HG02840 (cell line): ENCODE data around the gene KCNN2.
"Not testable (repeated sequence)": the region's sequence is repeated elsewhere in the genome, so short reads cannot be mapped to it uniquely, and the experiment has no call there.

Experiments used
- ATAC-seq: cut with Tn5 transposase; IDR thresholded peaks from one replicate; pipeline ENCODE4 v1.9.1; 2021; ENCODE audit warnings: mild to moderate bottlenecking, moderate library complexity, moderate number of reproducible peaks; ENCODE audit not compliant: unreplicated experiment, low FRiP score

The KCNN2 gene

DNA sequence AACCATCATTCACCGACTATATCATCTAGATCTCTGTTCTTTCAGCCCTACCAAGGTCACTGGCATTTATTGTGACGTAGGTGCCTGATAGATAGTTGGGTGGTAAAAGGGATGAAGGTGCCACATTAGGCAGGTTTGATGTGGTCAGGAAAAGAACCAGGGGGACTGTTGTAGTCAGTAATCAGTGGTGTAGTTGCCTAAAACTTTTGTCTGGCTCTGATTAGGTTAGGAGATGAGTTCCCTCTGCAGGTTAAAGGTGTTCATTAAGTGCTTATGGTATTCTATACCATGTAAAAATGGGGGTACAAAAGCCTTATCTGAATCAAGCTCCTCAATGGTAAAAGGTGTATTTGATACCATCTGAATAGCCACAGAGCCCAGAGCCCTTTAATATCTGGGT, 55.6 kb downstream of the KCNN2 start:
- no peak for ATAC-seq

DNA sequence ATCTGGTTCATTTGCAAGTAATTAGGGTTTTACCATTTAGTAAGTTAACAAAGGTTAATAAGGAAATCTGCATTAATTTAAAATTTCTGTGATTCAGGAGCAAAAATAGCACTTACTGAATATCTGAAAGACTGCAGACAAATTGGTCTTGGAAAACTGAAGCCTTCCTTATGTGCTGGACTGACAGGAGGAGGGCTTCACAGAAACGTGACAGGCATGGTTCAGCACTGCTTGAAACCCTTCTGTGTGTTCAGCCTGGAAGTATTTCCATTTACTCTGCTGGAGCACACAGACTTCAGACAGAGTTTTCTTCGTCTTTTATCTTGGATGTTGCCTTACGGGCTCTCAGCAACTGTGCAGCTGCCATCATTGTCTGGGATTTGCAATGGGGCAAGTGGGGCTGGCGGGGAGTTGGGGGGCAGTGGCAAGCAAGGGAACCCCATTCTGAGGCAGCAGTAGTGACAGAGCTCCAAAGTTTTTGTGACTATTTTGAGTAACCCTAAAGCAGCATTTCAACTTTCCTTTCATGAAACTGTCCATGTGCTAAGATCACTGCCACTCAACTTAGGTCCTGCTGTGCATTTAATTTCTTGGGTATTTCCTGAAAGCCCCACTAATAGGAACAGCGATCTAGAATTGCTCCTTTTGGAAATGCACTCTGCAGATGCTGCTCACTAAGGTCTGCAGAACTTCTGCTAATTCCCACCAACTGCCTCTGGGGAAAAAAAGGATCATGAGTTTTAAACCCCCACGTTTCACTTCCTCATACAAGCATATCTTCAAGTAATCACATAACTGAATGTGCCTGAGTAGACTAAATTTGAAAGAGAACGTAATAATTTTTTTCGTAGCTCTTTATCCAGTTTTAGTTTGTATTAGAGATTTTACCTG, 56.6 kb downstream of the KCNN2 start:
- peak; percentile 89 for ATAC-seq

DNA sequence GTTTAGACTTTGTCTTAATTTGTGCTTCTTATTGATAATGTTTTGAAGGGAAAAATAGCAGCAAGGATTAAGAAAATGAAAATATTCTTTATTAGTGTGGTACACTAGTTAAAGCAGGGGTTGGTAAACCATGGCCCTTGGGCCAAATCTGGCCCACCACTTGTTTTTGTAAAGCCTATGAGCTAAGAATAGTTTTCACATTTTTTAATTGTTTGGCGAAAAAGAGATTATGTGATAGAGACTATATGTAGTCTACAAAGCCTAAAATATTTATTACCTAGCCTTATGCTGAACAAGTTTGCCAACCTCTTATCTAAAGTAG, 57.2 kb downstream of the KCNN2 start:
- ATAC-seq: peak; percentile 25

DNA sequence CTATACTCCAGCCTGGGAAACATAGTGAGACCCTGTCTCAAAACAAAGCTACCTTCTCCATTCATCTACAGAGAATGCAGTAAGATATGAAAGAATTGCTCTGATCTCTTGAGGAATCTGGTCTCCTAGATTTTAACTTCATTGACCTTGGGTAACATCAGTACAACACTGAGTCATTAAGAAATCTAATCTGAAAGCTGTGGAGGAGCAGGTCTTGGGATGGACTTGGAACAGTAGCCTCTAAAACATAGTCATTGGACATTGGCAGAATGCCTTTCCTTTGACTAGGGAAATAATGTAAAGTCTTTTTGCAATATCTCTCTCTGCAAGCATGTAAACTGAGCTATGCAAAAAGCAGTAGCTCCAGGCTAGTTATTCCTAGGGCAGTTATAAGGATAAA, 58.1 kb downstream of the KCNN2 start:
- no peak for ATAC-seq

DNA sequence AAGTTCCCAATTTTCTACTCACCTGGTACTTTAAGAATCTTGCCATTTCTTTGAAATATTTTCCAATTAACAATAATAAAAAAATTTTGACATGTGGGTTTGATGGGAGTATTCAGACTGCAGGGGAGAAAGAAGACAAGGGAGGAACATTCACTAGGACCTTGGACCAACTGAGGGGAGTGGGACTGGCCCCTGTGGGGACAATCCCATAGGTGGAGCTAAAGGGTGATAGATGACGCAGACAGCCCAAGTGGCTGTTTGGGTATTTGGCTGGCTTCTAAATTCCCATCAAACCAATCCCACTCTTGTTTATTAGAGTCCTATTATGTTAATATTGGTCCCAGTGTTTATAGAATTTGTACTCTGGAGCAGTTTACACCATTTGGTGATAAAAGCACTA, 65.3 kb downstream of the KCNN2 start:
- no peak for ATAC-seq

DNA sequence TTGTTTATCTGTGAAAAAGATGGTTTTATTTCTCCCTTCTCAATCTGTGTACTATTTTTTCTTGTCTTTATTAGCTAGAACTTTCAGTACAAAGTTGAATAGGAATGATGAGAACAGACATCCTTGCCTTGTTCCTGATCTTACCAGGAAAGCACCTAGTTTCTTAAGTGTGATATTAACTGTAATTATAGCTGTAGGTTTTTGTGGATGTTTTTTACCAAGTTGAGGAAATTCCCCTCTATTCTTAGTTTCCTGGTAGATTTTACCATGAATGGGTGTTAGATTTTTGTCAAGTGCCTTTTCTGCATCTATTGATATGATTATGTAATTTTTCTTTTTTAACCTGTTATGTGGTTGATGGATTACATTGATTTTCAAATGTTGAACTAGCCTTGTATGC, 68.7 kb downstream of the KCNN2 start:
- ATAC-seq: no peak

DNA sequence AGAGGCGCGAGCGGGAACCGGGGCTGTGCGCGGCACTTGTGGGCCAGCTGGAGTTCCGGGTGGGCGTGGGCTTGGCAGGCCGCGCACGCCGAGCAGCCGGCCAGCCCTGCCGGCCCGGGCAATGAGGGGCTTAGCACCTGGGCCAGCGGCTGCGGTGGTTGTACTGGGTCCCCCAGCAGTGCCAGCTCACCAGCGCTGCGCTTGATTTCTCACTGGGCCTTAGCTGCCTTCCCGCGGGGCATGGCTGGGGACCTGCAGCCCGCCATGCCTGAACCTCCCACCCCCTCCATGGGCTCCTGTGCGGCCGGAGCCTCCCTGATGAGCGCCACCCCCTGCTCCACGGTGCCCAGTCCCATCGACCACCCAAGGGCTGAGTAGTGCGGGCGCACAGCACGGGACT, 70.8 kb downstream of the KCNN2 start:
- ATAC-seq: not testable (repeated sequence)

DNA sequence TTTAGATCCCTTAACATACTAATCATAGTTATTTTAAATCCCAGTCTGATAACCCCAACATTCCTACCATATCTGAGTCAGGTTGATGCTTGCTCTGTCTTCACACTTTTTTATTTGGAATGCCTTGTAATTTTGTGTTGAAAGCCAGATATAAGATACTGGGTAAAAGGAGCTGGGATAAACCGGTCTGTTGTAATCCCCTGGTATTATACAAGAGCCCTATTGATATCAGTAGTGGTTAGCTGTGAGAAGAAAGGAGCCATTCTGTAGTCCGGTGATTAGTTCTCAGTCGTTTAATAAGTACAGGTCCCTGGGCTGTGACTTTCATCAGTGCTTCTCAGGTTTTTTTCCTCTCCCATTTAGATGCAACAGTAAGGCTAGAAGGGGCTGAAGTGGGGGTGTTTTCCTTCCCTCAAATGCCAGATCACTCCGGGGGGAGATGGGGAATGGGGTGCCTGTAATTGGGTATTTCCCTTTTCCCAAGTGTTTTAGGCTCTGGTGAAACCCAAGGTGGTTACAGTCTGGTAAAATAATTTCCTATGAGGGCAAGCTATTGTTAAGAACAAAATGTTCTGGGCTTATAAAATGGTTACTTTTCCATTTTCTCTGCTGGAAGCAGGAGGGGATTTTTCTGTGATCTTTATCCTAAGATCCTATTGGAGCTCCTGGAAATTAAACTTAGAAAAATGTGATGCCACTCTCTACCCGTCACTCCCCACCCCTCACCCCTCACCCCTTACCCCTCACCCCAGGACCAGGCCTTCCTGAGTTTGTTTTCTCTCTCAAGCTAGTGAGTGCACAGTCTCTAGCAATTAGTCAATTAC, 72.7 kb downstream of the KCNN2 start:
- no peak for ATAC-seq

DNA sequence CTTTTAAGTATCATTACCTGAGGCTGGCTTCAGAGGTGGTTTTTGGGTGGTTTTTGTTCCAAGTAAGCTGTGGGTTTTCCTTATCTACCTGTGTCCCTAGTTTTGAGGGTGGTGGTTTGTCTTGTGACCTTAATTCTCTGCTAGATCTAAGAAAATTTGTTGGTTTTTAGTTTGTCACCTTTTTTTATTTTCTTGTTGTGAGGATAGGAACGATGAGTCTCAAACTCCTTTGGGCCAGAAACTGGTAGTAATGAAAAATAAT, 73.3 kb downstream of the KCNN2 start:
- ATAC-seq: no peak

DNA sequence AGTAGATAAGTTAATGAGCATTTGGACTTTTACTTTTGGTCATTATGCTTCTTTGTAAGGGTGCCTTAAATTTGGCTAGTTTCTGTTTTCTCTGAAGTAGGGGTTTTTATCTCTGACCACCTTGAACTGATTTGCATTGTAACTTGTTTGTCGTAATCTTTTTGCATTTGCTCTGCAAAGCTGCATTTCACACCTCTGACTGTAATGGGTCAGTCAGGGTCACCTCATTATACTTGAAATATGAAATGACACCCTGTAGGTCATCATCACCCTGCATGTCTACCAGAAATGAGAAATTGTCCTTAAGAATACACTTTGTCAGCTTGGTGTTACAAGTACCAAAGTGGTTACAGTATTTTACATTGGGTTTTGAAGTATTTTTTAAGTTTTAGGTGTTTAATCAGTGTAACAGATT, 74.0 kb downstream of the KCNN2 start:
- ATAC-seq: peak; percentile 75

DNA sequence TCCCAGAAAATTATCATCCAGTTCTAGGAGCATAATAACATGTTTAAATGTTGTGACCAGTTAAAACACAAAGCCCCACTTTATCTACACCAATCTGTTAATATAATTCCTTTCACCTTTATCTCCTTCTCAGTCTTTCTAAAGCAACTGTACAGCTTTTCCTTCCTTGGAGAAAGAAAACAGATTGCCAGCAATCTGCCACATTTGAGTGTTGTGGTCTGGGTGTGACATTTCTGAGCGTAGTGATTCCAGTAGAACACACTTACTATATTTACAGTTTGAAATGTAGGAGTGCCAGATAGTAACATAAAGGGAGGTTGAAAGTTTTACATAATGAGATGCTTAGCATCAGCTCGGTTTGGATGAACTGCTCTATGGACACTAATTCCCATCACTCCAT, 76.1 kb downstream of the KCNN2 start:
- ATAC-seq: no peak

DNA sequence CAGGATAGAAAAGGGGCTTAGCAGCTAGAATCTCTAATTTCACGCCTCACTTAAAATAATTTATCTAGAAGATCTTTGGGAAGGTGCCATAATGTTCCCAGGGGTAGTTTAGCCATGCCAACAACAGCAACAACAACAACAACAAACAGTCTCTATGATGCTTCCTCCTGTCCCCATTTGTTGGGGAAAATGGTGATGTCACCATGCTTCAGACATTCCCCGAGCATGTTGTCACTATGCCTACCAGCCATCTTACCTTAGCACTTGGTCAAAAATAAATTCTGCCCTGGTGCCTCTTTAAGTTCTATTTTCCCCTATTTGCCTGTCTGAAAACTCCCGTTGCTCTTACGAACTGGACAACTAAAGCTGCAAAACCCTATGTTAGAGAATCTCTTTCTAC, 76.6 kb downstream of the KCNN2 start:
- ATAC-seq: no peak

DNA sequence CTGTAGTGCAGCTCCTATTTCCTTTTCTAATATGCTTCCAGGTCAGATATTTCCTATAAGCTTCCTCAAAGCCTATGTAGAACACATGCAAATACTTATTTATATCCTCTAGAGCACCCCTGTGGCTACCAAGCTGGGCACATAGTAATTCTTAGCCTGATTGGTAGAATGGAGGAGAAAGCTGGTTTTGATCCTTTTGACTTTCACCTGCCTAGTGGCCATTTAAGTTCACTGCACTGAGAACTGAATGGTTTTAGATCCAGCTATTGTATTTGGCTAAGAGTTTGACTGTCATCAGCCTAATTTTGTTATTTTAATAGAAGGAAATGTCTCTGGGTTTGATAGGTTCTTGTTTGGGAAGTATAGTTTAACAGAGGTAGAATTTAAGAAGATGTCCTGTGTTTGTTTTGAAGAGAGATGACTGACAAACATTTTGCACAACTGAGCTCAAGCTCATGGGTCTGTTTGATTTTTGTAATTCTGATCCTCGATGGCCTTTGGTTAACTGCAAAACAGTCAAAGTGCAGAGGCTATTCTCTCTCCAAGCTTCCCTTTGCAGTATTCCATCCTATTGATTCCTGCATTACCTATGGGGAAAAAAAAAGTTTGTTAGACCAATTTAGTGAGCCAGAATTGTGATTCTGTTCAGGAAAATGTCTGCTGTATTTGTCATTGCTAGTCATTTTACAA, 85.4 kb downstream of the KCNN2 start:
- ATAC-seq: no peak

DNA sequence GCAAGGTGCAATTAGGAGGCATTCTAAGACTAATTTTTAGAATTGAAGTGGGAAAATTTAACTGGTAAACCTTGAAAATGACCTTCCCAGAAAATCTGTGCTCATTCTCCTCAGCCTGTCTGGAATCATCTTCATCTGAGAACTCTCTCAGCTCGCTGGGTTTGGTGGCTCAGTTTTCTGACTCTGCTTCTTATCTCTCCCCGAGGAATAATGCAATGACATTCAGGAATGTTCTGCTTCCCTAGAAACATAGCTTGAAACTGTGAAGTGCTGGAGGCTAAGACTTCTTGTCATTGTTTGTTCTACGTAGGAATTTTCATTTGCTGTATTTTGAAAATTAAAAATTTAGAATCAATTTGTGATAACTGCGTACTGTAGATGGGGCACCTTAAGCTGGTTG, 86.6 kb downstream of the KCNN2 start:
- no peak for ATAC-seq

DNA sequence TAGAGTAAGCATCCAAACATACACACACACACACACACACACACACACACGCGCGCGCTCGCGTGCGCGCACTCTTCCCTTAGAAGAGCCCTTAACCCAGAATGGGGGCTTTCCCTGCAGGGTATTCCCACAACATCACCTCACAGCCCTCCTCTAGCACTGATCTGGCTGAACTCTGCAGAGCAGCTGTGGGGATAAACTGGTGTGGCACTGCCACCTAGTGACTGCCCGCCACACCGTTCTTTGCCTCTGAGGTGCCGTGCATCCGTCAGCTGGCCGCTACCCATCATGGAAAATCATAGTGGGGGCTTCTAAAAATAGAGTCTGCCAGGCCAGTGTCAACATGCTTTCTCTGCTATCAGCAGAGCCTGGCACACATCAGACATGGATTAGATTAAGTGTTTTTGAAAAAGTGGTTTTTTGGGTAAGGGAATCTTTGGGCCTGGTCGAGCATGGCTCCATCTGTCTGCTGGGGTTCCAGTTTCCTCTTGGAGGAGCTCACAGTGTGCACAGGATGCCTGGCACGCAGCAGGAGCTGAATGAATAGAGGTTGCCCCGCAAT, 88.1 kb downstream of the KCNN2 start:
- ATAC-seq: peak; percentile 97

DNA sequence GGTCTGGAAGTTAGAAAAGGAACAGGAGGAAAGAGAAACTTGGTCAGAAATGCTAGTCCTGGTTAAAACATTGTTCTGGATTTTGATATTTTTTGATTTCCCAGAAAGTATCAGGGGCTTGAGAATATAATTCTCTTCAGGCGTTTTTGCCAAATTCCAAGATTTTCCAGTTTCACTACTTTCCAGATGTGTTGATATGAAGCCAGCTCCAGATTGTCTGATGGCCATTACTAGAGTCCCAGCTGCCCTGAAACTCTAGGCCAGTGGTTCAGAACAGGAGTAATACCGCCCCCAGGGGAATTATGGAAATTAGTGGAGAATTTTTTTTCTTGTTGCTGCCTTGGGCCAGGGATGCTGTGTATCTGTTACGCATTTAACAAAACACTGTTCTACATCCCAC, 88.6 kb downstream of the KCNN2 start:
- no peak for ATAC-seq

DNA sequence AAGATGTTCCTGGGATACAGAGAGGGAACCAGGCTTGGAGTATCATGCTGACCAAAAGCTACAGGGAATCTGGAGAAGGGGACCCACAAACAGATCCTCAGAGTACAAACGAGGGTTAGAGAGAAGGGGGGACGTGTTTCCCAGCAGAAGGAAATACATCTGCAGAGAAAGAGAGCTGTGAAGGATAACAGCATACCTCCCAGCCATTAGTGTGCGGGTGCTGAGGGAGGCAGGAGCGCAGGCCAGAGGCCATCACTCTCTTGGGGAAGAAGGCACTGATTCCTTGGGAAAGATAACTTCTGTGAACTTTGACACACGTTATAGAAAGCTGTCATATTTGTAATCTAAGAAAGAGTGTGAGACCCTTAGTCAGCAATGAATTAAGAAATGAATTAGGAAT, 96.9 kb downstream of the KCNN2 start:
- ATAC-seq: no peak

DNA sequence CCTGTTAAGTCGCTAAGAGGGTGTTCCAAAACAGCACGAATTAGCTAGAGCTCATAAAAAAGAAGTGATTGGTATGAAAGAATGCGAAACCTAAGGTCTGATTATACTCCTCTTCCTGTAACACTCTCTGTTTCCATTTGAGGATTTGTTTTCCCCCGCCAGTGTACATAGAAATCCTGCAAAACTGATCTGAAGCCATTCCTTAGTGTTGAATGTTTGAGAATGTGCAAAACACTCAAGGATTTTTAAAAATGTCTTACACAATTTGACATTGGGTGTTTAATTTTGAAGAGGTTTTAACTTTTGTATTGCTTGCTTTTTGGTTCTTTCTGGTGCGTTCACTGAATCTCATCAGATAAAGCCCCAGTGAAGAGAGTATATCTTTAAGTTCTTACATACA, 105.3 kb downstream of the KCNN2 start:
- ATAC-seq: no peak

DNA sequence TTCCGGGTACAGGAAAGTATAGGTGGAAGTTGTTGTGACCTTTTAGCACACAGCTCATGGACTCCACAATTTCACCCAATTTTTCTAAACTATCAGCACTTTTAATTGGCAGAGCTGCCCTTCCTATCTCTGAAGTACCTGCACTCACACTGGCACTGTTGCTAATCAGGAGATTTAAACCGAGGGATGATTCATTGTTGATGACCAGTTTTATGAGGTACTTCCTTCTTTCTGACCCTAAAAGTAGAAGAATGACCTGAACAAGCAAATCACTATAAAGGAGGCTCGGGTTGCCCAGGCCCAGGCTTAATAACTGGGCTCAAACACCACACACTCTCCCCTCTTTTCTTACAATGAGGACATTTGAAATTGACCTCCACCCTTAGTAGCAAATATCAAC, 105.9 kb downstream of the KCNN2 start:
- ATAC-seq: no peak

DNA sequence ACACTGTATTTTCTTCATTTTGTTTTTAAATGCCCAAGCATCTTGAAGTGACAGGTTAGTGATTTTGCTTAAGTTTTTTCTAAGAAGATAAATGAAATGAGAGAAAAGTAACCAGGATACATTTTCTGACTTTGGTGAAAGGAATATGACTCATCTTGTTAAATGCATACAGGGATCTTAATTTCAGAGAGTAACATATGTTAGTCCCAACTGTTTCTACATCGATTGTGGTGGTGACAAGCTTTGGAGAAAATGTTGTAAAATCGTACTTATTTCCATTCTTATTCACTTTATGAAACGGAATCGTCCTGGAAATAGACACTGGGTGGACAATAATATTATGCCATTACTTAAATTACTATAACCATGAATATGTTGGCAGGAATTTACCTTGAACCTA, 107.5 kb downstream of the KCNN2 start:
- no peak for ATAC-seq

DNA sequence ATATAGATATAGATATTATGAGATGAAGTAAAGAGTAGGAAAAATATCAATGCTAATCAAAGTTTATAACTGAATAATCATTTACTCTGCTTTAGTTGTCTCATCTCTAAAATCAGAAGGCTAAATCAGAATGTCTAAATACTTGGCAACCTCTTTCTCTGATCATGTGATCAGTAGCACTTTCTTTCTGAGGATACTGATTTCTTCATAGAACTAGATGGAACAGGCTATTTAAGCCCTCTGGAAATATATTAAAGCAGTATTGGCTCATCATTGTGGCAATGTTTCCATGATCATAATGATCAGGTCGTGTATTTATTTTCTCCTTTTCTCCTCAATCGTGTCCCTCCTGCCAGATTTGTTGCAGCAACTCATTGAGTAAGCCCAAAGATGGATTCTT, 109.7 kb downstream of the KCNN2 start:
- ATAC-seq: no peak
